ENCODE measurements around the gene MAD1L1. TPM values are rescaled to one million over a fixed set of nuclear protein-coding genes. Genes with fewer than 3 reads are reported as not detected.

MAD1L1 gene
- total and polyA plus RNA-seq, 8 donors: 12.8 to 469 (median 27.3) TPM

DNA sequence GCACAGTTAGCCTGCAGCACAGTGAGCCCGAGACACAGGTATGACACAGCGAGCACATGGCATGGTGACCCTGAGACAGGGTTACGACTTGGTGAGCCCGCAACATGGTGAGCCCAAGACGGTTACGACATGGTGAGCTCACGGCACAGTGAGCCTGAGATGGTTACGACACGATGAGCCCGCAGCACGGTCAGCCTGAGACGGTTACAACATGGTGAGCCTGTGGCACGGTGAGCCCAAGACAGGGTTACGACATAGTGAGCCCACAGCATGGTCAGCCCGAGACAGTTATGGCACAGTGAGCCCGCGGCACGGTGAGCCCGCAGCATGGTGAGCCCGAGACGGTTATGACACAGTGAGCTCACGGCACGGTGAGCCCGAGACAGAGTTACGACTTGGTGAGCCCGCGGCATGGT is 156.1 kb downstream of the MAD1L1 start:
- Histone ChIP-seq H3K9me3 (no peaks in the 10 kb centered on the region), H3K27ac (no peak overlapping the region), H3K4me3 (no peak overlapping the region), H3K4me1 (no peaks in the 10 kb centered on the region), H3K27me3 (no peaks in the 10 kb centered on the region), H3K36me3 (peaks cover 0 to 23% (median 11%) of the 10 kb centered on the region in 4 donors)
- TF ChIP-seq EP300 (IDR thresholded peaks at IDR 0.05) (no peak), POLR2A (IDR thresholded peaks at IDR 0.05) (no peak), POLR2AphosphoS5 (IDR thresholded peaks at IDR 0.05) (no peak)
- TF ChIP-seq, protein P1, sequence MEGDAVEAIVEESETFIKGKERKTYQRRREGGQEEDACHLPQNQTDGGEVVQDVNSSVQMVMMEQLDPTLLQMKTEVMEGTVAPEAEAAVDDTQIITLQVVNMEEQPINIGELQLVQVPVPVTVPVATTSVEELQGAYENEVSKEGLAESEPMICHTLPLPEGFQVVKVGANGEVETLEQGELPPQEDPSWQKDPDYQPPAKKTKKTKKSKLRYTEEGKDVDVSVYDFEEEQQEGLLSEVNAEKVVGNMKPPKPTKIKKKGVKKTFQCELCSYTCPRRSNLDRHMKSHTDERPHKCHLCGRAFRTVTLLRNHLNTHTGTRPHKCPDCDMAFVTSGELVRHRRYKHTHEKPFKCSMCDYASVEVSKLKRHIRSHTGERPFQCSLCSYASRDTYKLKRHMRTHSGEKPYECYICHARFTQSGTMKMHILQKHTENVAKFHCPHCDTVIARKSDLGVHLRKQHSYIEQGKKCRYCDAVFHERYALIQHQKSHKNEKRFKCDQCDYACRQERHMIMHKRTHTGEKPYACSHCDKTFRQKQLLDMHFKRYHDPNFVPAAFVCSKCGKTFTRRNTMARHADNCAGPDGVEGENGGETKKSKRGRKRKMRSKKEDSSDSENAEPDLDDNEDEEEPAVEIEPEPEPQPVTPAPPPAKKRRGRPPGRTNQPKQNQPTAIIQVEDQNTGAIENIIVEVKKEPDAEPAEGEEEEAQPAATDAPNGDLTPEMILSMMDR (IDR thresholded peaks at IDR 0.05): no peak
- WGBS, 5 donors: 89 to 98% (median 94%) methylated on average over 24 to 27 of the region's 27 CpGs
- intact Hi-C loops (cut with DNase I; ENCODE audit: low total_unique reads): no loop called here
- DNase-seq: no peak

DNA sequence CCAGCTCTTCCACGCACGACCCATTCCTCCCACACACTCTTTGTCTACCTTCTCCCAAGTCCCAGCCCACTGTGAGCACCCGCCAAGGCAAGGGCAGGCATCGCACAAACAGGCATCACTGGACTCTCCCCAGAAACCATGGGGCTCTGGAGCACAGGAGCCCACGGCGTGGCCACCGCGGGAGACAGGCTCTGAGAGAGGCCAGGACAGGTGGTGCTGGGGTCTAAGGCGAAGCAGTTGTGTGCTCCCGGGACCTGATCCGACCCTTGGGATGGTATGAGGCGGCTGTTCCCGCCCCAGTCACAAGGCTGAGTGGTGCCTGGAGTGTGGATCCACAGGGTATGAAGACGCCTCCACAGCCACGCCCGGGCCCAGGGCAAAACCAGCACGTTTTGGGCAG is 156.9 kb downstream of the MAD1L1 start:
- DNase-seq: no peak
- intact Hi-C loops (cut with DNase I; ENCODE audit: low total_unique reads): no loop called here
- WGBS, 5 donors: 91 to 96% (median 95%) methylated on average over 11 to 17 of the region's 17 CpGs
- TF ChIP-seq, protein P1 (IDR thresholded peaks at IDR 0.05): no peak
- H3K9me3 ChIP-seq: no peaks in the 10 kb centered on the region
- no peaks in the 10 kb centered on the region for H3K27me3 ChIP-seq
- H3K27ac ChIP-seq: no peak overlapping the region
- H3K4me3 ChIP-seq: no peak overlapping the region
- H3K36me3 ChIP-seq: peaks cover 0 to 23% (median 11%) of the 10 kb centered on the region in 4 donors
- no peaks in the 10 kb centered on the region for H3K4me1 ChIP-seq

DNA sequence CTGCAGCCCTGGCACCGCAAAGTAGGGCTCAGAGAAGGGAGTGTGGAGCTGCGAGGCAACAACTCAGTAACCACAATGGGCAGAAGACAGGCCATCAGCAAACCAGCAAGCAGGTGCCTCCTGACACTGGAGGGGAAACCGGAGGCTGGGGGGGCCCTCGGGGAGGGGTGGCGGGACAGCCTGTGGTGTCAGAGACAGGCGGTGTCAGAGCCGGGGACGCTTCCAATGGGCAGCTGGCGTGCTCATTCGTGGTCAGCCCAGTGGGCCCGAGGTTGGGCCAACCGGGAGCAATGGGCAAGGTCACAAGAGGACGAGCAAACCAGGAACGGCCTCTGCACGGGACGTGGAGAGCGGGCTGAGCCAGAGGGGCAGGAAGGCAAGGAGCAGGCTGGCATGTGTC is 158.1 kb downstream of the MAD1L1 start:
- H3K27ac ChIP-seq: no peak overlapping the region
- intact Hi-C loops (cut with DNase I; ENCODE audit: low total_unique reads): no loop called here
- 84 to 91% (median 87%) methylated on average over 16 to 17 of the region's 17 CpGs for WGBS, 5 donors
- H3K27me3 ChIP-seq: no peaks in the 10 kb centered on the region
- H3K4me1 ChIP-seq: no peaks in the 10 kb centered on the region
- peaks cover 0 to 23% (median 11%) of the 10 kb centered on the region in 4 donors for H3K36me3 ChIP-seq
- no peak overlapping the region for H3K4me3 ChIP-seq
- no peaks in the 10 kb centered on the region for H3K9me3 ChIP-seq
- no peak for DNase-seq
- TF ChIP-seq, protein P1 (IDR thresholded peaks at IDR 0.05): no peak
- TF ChIP-seq EP300 (IDR thresholded peaks at IDR 0.05) (no peak), POLR2A (IDR thresholded peaks at IDR 0.05) (no peak), POLR2AphosphoS5 (IDR thresholded peaks at IDR 0.05) (no peak)

DNA sequence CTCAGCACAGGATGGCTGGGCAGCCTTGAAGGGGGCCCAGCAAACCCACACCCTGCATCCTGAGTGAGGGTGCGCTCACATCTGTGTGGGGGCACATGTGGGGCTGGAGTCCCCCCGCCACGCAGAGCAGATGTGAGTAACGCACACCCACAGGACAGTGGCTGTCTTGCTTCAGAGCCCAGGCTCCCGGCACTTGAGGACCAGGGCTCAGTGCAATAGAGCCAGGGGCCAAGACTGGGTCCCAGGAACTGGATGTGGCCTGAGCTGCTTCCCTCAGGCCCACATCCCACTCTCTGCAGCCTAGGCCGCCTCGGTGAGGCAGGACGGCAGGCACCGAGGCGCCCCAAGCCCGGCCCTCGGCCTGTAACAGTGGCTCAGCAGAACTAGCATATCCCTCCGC is 159.9 kb downstream of the MAD1L1 start:
- Histone ChIP-seq H3K4me3 (no peak overlapping the region), H3K27ac (no peak overlapping the region), H3K9me3 (no peaks in the 10 kb centered on the region), H3K27me3 (no peaks in the 10 kb centered on the region), H3K36me3 (peaks cover 0 to 34% (median 25%) of the 10 kb centered on the region in 4 donors), H3K4me1 (no peaks in the 10 kb centered on the region)
- intact Hi-C loops (cut with DNase I; ENCODE audit: low total_unique reads): no loop called here
- 80 to 99% (median 97%) methylated on average over 9 to 13 of the region's 13 CpGs for WGBS, 5 donors
- DNase-seq: no peak
- TF ChIP-seq POLR2A (IDR thresholded peaks at IDR 0.05): no peak
- no peak for TF ChIP-seq EP300 (IDR thresholded peaks at IDR 0.05)
- TF ChIP-seq, protein P1 (IDR thresholded peaks at IDR 0.05): no peak
- TF ChIP-seq POLR2AphosphoS5 (IDR thresholded peaks at IDR 0.05): no peak
